Esophagus (tissue), 2 donors: ENCODE measurements around the gene MAP2K5. TPM values are rescaled to one million over a fixed set of nuclear protein-coding genes. Genes with fewer than 3 reads are reported as not detected.
"Not testable (repeated sequence)": the region's sequence is repeated elsewhere in the genome, so short reads cannot be mapped to it uniquely, and the experiment has no call there.

Source experiments
- H3K27ac ChIP-seq, 2 donors: one replicate each; pipeline ENCODE4 v1.5.1; 2013; ENCODE audit warnings: low read depth in 2 of 2, mild to moderate bottlenecking in 2 of 2, inconsistent platforms in 1 of 2, low read length in 1 of 2, moderate library complexity in 1 of 2
- H3K27me3 ChIP-seq, 2 donors: one replicate each; pipeline ENCODE4 v1.6.1; 2013; ENCODE audit warnings: low read length in 2 of 2, control low read depth in 1 of 2, mild to moderate bottlenecking in 1 of 2; ENCODE audit not compliant: insufficient read depth in 2 of 2, control insufficient read depth in 1 of 2
- H3K36me3 ChIP-seq, 2 donors: one replicate each; pipeline ENCODE4 v1.6.1; 2013; ENCODE audit warnings: low read length in 1 of 2; ENCODE audit not compliant: control insufficient read depth in 2 of 2, insufficient read depth in 2 of 2
- H3K4me1 ChIP-seq, 2 donors: one replicate each; pipeline ENCODE4 v1.6.1; 2013; ENCODE audit warnings: low read length in 1 of 2; ENCODE audit not compliant: control insufficient read depth in 2 of 2, insufficient read depth in 2 of 2
- H3K4me3 ChIP-seq, 2 donors: one replicate each; pipeline ENCODE4 v1.5.1; 2013; ENCODE audit warnings: low read length in 2 of 2, mild to moderate bottlenecking in 2 of 2, low read depth in 1 of 2, moderate library complexity in 1 of 2
- H3K9me3 ChIP-seq, 2 donors: one replicate each; pipeline ENCODE4 v1.6.1; 2013; ENCODE audit warnings: mild to moderate bottlenecking in 2 of 2, low read depth in 1 of 2, low read length in 1 of 2, moderate library complexity in 1 of 2; ENCODE audit not compliant: control insufficient read depth in 2 of 2, insufficient read depth in 1 of 2
- WGBS, 2 donors: extraction: QIAGEN DNeasy Blood & Tissue Kit; methylation state at CpG; one replicate each; pipeline ENCODE4 v1.1.7; 2013; 5-methylcytosine and 5-hydroxymethylcytosine counted together
- polyA plus RNA-seq, 2 donors: library from polyadenylated mRNA; stranded (reverse); fragments of 200-250 nt; gene quantifications; one replicate each; pipeline ENCODE4 v1.2.3, GENCODE V29; 2013
- donor health status: healthy with polysubstance abuse.
- donor health status: Bipolar disorder and iron deficiency.

MAP2K5 gene
- polyA plus RNA-seq, 2 donors: 3.2 to 5.0 TPM

DNA sequence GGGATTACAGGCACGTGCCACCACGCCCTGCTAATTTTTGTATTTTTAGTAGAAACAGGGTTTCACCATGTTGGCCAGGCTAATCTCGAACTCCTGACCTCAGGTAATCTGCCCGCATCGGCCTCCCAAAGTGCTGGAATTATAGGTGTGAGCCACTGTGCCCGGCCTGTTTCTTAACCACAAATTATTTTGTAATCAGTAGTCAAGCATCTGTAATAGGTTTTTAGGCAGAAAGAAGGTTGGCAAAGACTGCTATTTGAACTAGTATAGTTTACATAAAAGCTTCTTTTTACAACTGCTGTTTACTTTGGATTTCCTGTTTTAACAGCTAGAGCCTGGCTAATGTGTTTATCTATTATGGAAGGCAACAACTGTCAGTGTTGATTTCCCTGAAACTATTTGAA lies 72.6 kb downstream of the MAP2K5 start:
- not testable (repeated sequence) for H3K36me3 ChIP-seq, H3K27ac ChIP-seq, H3K4me3 ChIP-seq, H3K27me3 ChIP-seq, H3K9me3 ChIP-seq, H3K4me1 ChIP-seq
- 76 to 78% methylated on average over 6 of the region's 6 CpGs for WGBS, 2 donors

DNA sequence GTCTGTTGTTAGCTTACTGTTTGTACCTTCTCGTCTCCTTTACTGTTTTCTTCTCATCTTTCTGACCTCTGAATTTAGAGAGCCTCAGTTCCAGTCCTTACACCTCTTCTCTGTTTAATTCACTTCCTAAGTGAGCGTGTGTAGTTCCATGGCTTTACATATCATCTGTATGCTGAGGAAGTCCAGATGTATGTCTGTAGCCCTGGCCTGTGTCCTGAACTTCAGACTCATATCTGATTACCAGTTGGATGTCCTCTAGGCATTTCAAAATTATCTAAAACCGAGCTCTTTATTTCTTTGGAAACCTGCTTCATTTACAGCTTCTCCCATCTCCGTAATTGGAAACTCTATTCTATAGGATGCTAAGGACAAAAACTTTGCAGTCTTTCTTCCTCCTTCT lies 75.8 kb downstream of the MAP2K5 start:
- Histone ChIP-seq H3K27ac (no peak overlapping the region), H3K27me3 (no peaks in the 10 kb centered on the region), H3K4me1 (no peaks in the 10 kb centered on the region), H3K36me3 (no peaks in the 10 kb centered on the region), H3K4me3 (no peak overlapping the region), H3K9me3 (no peaks in the 10 kb centered on the region)
- WGBS, 2 donors: 74 to 86% methylated on average over 4 of the region's 4 CpGs

DNA sequence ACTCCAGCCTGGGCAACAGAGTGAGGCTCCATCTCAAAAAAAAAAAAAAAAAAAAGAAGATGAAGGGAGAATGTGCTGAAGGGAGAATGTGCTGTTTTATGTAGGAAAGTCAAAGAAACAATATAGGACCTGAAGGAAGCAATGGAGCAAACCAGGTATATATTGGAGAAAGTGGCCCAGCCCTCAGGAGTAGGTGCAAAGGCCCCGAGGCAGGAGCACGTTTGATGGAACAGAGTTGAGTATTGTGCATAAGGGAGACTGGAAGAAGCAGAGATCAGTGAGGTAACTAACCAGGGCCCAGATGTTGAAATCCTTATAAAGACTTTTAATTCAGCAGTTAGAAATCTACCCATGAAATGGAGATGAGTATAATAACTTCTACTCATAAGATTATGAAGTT lies 79.6 kb downstream of the MAP2K5 start:
- no peaks in the 10 kb centered on the region for H3K36me3 ChIP-seq
- H3K27ac ChIP-seq: no peak overlapping the region
- H3K4me3 ChIP-seq: no peak overlapping the region
- H3K9me3 ChIP-seq: no peaks in the 10 kb centered on the region
- no peaks in the 10 kb centered on the region for H3K4me1 ChIP-seq
- 94 to 100% methylated on average over 2 of the region's 2 CpGs for WGBS, 2 donors
- H3K27me3 ChIP-seq: no peaks in the 10 kb centered on the region

DNA sequence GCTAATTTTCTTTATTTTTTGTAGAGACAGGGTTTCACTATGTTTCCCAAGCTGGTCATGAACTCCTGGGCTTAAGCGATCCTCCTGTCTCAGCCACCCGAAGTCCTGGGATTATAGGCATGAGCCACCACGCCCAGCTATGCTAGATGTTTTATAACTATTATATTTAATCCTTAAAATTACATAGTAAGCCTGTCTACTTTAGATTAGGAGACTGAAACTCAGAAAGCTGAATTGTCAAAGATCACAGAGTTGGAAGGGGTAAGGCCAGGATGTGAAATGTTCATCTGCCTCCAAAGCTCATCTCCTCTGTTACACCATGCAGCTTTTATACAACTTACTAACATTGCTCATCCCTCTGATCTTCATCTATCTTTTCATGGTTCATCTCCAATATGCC lies 89.8 kb downstream of the MAP2K5 start:
- Histone ChIP-seq H3K27me3 (no peaks in the 10 kb centered on the region), H3K9me3 (no peaks in the 10 kb centered on the region), H3K27ac (no peak overlapping the region), H3K4me1 (no peaks in the 10 kb centered on the region), H3K4me3 (no peak overlapping the region), H3K36me3 (no peaks in the 10 kb centered on the region)
- 87 to 92% methylated on average over 3 of the region's 3 CpGs for WGBS, 2 donors

DNA sequence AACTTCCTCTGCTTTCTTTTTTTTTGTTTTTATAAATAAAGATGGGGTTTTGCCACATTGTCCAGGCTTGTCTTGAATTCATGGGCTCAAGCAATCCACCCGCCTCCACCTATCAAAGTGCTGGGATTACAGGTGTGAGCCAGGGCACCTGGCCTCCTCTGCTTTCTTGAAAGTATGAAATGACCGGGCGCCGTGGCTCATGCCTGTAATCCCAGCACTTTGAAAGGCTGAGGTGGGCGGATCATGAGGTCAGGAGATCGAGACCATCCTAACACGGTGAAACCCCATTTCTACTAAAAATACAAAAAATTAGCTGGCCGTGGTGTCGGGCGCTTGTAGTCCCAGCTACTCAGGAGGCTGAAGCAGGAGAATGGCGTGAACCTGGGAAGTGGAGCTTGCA lies 93.4 kb downstream of the MAP2K5 start:
- H3K9me3 ChIP-seq, H3K27me3 ChIP-seq, H3K4me1 ChIP-seq, H3K27ac ChIP-seq, H3K4me3 ChIP-seq, H3K36me3 ChIP-seq: not testable (repeated sequence)
- WGBS, 2 donors: 95 to 98% methylated on average over 11 of the region's 11 CpGs

DNA sequence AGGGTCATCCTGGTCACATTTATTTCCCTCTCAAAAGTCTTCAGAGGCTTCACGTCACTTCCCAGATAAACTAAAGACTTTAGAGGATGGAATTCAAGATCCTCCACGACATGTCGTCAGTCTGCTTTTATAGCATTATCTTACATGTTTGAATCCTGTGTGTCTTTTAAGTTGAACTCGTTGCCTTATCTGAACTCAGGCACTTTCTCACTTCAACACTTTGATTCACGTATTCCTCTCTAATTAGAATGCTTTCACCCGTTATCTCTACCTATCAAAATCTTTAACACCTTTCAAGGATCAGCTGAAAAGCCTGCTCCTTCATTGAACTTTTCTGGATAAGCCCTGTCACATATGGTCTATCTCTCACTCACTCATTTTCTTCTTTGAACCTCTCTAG lies 97.1 kb downstream of the MAP2K5 start:
- no peaks in the 10 kb centered on the region for H3K4me1 ChIP-seq
- no peaks in the 10 kb centered on the region for H3K36me3 ChIP-seq
- no peaks in the 10 kb centered on the region for H3K27me3 ChIP-seq
- 90 to 92% methylated on average over 6 of the region's 6 CpGs for WGBS, 2 donors
- H3K4me3 ChIP-seq: no peak overlapping the region
- H3K9me3 ChIP-seq: no peaks in the 10 kb centered on the region
- no peak overlapping the region for H3K27ac ChIP-seq

DNA sequence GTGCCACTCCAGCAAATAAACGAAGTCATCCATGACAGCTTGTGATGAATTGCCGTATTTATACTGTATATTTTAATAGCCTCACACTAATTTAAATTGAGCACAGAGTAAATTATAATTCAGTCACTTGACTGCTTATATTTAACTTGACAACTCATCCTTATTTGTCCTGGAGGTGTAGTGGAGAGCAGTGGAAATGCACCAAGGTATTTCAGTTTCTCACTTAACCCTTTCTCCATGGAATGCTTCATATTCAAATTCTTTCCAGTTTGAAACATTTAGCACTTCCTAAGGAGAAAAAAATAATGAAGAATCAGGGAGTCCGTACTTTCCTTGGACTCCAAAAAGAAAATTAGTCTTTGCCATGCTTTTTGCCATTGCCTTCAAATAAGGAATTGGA lies 99.0 kb downstream of the MAP2K5 start:
- Histone ChIP-seq H3K36me3 (no peaks in the 10 kb centered on the region), H3K9me3 (no peaks in the 10 kb centered on the region), H3K27me3 (no peaks in the 10 kb centered on the region), H3K4me1 (no peaks in the 10 kb centered on the region), H3K4me3 (no peak overlapping the region), H3K27ac (no peak overlapping the region)
- WGBS, 2 donors: 68 to 69% methylated on average over 3 of the region's 3 CpGs

DNA sequence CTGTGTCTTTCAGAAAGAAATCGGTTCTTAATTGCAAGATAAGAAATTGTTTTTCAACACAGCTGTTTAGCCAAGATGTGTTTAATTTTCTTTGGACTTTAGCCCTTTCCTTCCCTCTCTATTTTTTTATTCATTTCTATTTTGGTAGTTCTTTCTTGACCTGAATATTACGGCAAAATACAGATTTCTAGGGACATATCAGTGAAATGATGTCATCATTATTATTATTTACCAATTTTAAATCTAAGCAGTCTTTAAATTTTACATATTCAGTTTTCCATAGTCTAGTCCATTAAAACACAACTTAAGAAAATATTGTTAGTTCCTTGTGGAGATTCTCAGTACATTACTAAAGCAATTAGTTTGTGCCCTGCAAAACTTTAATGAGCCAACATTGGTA lies 104.3 kb downstream of the MAP2K5 start:
- no peaks in the 10 kb centered on the region for H3K36me3 ChIP-seq
- no peak overlapping the region for H3K27ac ChIP-seq
- WGBS, 2 donors: 64 to 75% methylated on average over 2 of the region's 2 CpGs

DNA sequence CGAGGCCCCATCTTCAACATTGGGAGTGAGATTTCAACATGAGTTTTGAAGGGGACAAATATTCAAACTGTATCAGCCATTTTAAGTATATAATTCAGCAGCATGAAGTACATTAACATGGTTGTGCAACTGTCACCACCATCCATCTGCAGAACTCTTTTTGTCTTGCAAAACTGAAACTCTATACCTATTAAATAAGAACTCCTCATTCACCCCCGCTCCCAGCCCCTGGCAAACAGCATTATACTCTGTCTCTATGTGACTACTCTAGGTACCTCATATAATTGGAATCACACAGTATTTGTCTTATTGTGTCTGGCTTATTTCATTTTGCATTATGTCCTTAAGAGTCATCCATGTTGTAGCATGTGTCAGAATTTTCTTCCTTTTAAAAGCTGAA lies 110.1 kb downstream of the MAP2K5 start:
- H3K27me3 ChIP-seq: no peaks in the 10 kb centered on the region
- 97 to 98% methylated on average over 2 of the region's 2 CpGs for WGBS, 2 donors

More for the DNA sequence above, 104.3 kb downstream of the MAP2K5 start:
- Histone ChIP-seq H3K4me3 (no peak overlapping the region), H3K27me3 (no peaks in the 10 kb centered on the region), H3K4me1 (no peaks in the 10 kb centered on the region), H3K9me3 (no peaks in the 10 kb centered on the region)

DNA sequence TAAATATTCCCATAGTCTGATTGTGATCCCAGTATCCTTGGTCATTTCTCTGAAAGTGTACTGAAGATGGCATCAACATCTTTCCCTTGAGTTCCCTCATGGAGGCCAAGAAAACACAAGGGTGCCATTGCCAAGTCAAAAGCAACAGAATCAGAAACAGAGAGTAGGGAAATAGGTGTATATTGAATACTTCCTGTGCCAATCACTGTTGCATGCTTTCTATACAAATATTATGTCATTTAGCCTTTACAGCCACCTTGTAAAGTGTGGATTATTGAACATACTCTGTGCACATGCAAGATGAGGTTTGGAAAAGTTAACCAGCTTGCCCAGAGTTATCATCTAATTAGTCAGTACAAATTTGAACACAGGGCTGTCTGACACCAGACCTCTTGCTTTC lies 117.9 kb downstream of the MAP2K5 start:
- no peaks in the 10 kb centered on the region for H3K4me1 ChIP-seq
- no peaks in the 10 kb centered on the region for H3K36me3 ChIP-seq
- no peak overlapping the region for H3K27ac ChIP-seq
- no peaks in the 10 kb centered on the region for H3K27me3 ChIP-seq
- H3K4me3 ChIP-seq: no peak overlapping the region
- no peaks in the 10 kb centered on the region for H3K9me3 ChIP-seq

More for the DNA sequence above, 110.1 kb downstream of the MAP2K5 start:
- Histone ChIP-seq H3K9me3 (no peaks in the 10 kb centered on the region), H3K36me3 (no peaks in the 10 kb centered on the region), H3K4me1 (no peaks in the 10 kb centered on the region), H3K27ac (no peak overlapping the region), H3K4me3 (no peak overlapping the region)
